HG03135 (cell line): ENCODE data around the gene CAMTA1.
"Not testable (repeated sequence)": the region's sequence is repeated elsewhere in the genome, so short reads cannot be mapped to it uniquely, and the experiment has no call there.

Experiments
- ATAC-seq: cut with Tn5 transposase; IDR thresholded peaks from one replicate; pipeline ENCODE4 v1.9.1; 2021; ENCODE audit warnings: mild to moderate bottlenecking, moderate library complexity; ENCODE audit not compliant: unreplicated experiment

The CAMTA1 gene

GRCh38 chr1:7389906-7390603, 604.8 kb downstream of the CAMTA1 start:
- no peak for ATAC-seq

GRCh38 chr1:7390604-7391000, 605.3 kb downstream of the CAMTA1 start:
- no peak for ATAC-seq

- ATAC-seq, result no peak
These were observed 607.9 kb downstream of the CAMTA1 start for GRCh38 chr1:7393136-7393535.

GRCh38 chr1:7395251-7395650, 610.0 kb downstream of the CAMTA1 start:
- no peak for ATAC-seq

- no peak for ATAC-seq
These were observed 613.7 kb downstream of the CAMTA1 start for GRCh38 chr1:7398982-7399381.

- ATAC-seq, result no peak
These were observed 614.4 kb downstream of the CAMTA1 start for GRCh38 chr1:7399514-7400125.

GRCh38 chr1:7400566-7400965, 615.3 kb downstream of the CAMTA1 start:
- ATAC-seq, result no peak

- ATAC-seq, result no peak
These were observed 616.7 kb downstream of the CAMTA1 start for GRCh38 chr1:7401814-7402547.

GRCh38 chr1:7402548-7402850, 617.2 kb downstream of the CAMTA1 start:
- ATAC-seq, result no peak

GRCh38 chr1:7403265-7404045, 618.2 kb downstream of the CAMTA1 start:
- no peak for ATAC-seq

- ATAC-seq, result no peak
These were observed 618.9 kb downstream of the CAMTA1 start for GRCh38 chr1:7404046-7404742.

- ATAC-seq, result no peak
These were observed 620.7 kb downstream of the CAMTA1 start for GRCh38 chr1:7405844-7406500.

- no peak for ATAC-seq
These were observed 621.6 kb downstream of the CAMTA1 start for GRCh38 chr1:7406641-7407543.

GRCh38 chr1:7407544-7407895, 622.3 kb downstream of the CAMTA1 start:
- no peak for ATAC-seq

GRCh38 chr1:7407980-7408770, 622.9 kb downstream of the CAMTA1 start:
- no peak for ATAC-seq

- no peak for ATAC-seq
These were observed 623.5 kb downstream of the CAMTA1 start for GRCh38 chr1:7408771-7409150.

- no peak for ATAC-seq
These were observed 624.0 kb downstream of the CAMTA1 start for GRCh38 chr1:7409278-7409677.

GRCh38 chr1:7410156-7410555, 624.9 kb downstream of the CAMTA1 start:
- no peak for ATAC-seq

- not testable (repeated sequence) for ATAC-seq
These were observed 632.4 kb downstream of the CAMTA1 start for GRCh38 chr1:7417618-7418017.
